Dedifferentiated amniotic fluid mesenchymal stem cell (primary cell): ENCODE results near the gene ARHGAP21.

Experiments used
- DNase-seq: peaks from one replicate; pipeline ENCODE4 v3.0.0-alpha.2; 2016; ENCODE audit errors: extremely low spot score

The ARHGAP21 gene

DNA sequence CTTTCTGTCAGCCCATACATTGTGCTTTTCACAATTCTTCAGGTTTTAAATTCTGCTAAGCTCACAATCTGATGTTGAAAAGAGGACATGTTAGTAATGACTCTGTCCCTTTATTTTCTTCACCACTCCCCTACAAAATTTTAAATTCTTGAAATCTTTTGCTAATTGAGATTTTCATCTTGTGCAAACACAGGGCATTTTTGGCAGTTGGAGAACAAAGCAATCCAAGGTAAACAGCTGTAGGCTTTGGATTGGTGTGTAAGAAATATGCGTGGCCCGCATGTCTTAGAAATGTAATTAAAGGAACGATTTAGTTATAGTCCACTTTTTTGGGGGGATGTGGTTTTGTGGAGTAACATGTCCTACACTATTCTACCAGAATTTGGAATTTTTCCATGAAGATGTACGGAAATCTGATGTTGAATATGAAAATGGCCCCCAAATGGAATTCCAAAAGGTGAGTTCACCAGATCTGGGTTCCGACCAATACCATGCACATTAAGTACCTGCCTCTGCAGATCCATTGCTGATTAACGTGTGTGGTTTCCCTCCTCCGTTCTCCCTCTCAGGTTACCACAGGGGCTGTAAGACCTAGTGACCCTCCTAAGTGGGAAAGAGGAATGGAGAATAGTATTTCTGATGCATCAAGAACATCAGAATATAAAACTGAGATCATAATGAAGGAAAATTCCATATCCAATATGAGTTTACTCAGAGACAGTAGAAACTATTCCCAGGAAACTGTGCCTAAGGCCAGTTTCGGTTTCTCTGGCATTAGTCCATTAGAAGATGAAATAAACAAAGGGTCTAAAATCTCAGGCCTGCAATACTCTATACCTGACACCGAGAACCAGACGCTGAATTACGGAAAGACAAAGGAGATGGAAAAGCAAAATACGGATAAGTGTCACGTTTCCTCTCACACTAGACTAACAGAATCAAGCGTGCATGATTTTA lies 181.1 kb downstream of the ARHGAP21 start:
- DNase-seq: no peak

DNA sequence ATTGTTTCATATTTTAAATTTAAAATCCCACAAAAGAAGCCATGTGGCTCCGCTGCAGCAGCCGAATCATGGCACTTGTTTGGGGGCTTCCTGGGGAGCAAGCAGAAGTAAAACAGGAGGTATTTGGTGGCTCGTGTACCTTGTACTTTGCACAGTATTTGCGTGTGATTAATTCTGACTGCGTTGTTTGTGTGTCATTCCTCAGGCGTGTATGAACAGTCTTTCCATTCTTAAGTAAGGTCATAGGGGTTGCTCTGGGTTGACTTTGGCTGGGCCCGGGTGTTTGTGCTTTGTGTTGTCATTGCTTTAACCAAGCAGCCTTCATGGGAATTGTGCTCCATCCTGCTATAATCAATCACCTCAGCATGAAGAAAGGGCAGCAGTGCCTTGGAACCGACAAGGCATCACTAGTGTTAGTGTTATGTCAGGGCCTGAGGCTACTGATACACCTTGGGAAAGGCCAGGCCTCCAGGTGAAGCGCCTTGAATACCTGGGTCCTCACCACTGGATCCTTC lies 182.4 kb downstream of the ARHGAP21 start:
- DNase-seq: no peak

DNA sequence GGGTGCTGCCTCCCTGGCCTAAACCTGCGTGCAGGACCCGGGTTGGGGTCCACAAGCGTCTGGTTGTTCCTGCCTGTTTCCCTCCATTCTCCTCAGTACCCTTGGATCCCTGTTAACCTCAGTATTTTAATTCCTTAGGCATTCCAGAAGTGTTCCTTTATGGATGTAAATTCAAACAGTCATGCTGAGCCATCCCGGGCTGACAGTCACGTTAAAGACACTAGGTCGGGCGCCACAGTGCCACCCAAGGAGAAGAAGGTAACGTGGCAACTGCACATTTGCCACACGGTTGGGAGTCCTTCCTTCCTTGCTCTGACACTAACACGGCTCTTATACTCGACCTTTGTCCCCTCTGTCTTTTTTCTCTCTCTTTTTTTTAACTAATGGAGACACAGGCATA lies 187.1 kb downstream of the ARHGAP21 start:
- DNase-seq: no peak

DNA sequence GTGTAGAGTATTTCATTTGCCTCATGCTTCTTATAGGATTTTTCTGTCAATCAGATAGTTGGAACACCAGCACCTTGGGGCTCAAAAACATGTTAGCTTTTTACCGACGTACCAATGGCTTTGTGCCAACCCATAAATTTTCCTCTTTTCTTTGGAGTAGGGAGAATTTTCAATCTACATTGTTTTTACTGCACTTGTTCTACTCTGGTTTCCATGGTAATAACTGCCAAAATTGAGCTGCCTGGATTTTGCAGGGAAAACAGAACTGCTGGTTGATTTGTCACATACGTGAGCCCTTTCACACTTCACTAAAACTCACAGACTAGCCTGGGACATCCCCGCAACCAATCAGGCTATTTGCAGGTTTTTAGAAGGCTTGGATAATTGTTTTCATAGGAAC lies 189.7 kb downstream of the ARHGAP21 start:
- no peak for DNase-seq
